ENCODE measurements around the gene TPK1.

DNA sequence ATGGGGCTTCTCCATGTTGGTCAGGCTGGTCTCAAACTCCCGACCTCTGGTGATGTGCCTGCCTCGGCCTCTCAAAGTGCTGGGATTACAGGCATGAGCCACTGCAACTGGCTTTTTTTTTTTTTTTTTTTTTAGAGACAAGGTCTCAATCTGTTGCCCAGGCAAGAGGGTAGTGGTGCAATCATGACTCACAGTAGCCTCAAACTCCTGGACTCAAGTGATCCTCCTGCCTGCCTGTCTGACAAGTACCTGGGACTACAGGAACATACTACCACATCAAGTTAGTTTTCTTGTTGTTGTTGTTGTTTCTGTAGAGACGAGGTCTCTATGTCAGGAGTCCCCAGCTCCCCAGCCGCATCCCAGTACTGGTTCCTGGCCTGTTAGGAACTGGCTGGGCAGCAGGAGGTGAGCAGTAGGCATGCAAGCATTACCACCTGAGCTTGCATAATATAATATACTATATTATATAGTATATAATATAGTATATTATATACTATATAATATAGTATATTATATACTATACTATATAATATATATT, 55.7 kb downstream of the TPK1 start:
- TF ChIP-seq, protein P1, sequence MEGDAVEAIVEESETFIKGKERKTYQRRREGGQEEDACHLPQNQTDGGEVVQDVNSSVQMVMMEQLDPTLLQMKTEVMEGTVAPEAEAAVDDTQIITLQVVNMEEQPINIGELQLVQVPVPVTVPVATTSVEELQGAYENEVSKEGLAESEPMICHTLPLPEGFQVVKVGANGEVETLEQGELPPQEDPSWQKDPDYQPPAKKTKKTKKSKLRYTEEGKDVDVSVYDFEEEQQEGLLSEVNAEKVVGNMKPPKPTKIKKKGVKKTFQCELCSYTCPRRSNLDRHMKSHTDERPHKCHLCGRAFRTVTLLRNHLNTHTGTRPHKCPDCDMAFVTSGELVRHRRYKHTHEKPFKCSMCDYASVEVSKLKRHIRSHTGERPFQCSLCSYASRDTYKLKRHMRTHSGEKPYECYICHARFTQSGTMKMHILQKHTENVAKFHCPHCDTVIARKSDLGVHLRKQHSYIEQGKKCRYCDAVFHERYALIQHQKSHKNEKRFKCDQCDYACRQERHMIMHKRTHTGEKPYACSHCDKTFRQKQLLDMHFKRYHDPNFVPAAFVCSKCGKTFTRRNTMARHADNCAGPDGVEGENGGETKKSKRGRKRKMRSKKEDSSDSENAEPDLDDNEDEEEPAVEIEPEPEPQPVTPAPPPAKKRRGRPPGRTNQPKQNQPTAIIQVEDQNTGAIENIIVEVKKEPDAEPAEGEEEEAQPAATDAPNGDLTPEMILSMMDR (IDR thresholded peaks at IDR 0.05): no peak
- TF ChIP-seq POLR2A (IDR thresholded peaks at IDR 0.05): no peak
